Tibial artery (tissue), 4 donors: Measurements from ENCODE around the gene C6orf47.

ENCODE experiments used
- DNase-seq, 2 donors: peaks; one replicate each; pipeline ENCODE4 v3.0.0-alpha.2; 2019
- H3K27ac ChIP-seq, 2 donors: fragments of 200-600 bp; sonication (generic) in 1 of 2; 1 replicate in 1 of 2; 2 replicates in 1 of 2; pipeline ENCODE4 v1.5.1; 2018 to 2019; ENCODE audit warnings: mild to moderate bottlenecking in 1 of 2
- H3K27me3 ChIP-seq, 2 donors: fragments of 200-600 bp; sonication (generic) in 1 of 2; one replicate each; pipeline versions ENCODE4 v1.5.1 to v1.6.0; 2016 to 2019
- H3K36me3 ChIP-seq, 3 donors: fragments of 200-600 bp; sonication (generic) in 2 of 3; one replicate each; pipeline ENCODE4 v1.5.1; 2016 to 2019; ENCODE audit warnings: mild to moderate bottlenecking in 2 of 3
- H3K4me1 ChIP-seq, 4 donors: fragments of 200-600 bp; sonication (generic) in 2 of 4; 1 replicate in 3 of 4; 2 replicates in 1 of 4; pipeline ENCODE4 v1.5.1; 2016 to 2019
- H3K4me3 ChIP-seq, 2 donors: fragments of 200-600 bp; sonication (generic) in 1 of 2; 1 replicate in 1 of 2; 2 replicates in 1 of 2; pipeline ENCODE4 v1.5.1; 2018 to 2019; ENCODE audit warnings: mild to moderate bottlenecking in 2 of 2
- H3K9me3 ChIP-seq, 3 donors: fragments of 200-600 bp; sonication (generic) in 1 of 3; one replicate each; pipeline ENCODE4 v1.5.1; 2016 to 2019
- CTCF ChIP-seq, 2 experiments: fragments of 200-600 bp in 1 of 2; fragments of 450-650 bp in 1 of 2; IDR thresholded peaks; one replicate each; pipeline ENCODE4 v1.5.1; 2017 to 2019; ENCODE audit warnings: antibody characterized with exemption in 2 of 2, mild to moderate bottlenecking in 1 of 2, moderate library complexity in 1 of 2
- intact Hi-C: fragments of 100-400 bp; cut with DNase I; formaldehyde crosslinking; loops from one replicate; pipeline ENCODE4 v1.15.0; 2023; ENCODE audit warnings: low total_unique reads

C6orf47 gene

GRCh38 chr6:31639043-31639442 lies 21.5 kb downstream of the C6orf47 start:
- TF ChIP-seq CTCF (IDR thresholded peaks at IDR 0.05): no peak
- Histone ChIP-seq H3K4me3 (no peak overlapping the region), H3K27me3 (no peaks in the 10 kb centered on the region), H3K4me1 (no peaks in the 10 kb centered on the region), H3K36me3 (peaks cover 84 to 100% (median 98%) of the 10 kb centered on the region in 3 donors), H3K9me3 (no peaks in the 10 kb centered on the region), H3K27ac (no peak overlapping the region)
- DNase-seq: no peak
- intact Hi-C loops: no loop called here

GRCh38 chr6:31636698-31637596 lies 23.6 kb downstream of the C6orf47 start:
- TF ChIP-seq CTCF (IDR thresholded peaks at IDR 0.05): no peak
- H3K27me3 ChIP-seq: no peaks in the 10 kb centered on the region
- intact Hi-C loops: no loop called here
- peaks cover 72 to 100% (median 96%) of the 10 kb centered on the region in 3 donors for H3K36me3 ChIP-seq
- no peaks in the 10 kb centered on the region for H3K9me3 ChIP-seq
- H3K4me3 ChIP-seq: no peak overlapping the region
- no peak for DNase-seq
- H3K4me1 ChIP-seq: peaks cover 0 to 3% (median 0%) of the 10 kb centered on the region in 4 donors
- H3K27ac ChIP-seq: no peak overlapping the region

GRCh38 chr6:31634969-31635575 lies 25.5 kb downstream of the C6orf47 start:
- Histone ChIP-seq H3K27ac (no peak overlapping the region), H3K36me3 (peaks cover 69 to 100% (median 96%) of the 10 kb centered on the region in 3 donors), H3K4me1 (peaks cover 0 to 3% (median 0%) of the 10 kb centered on the region in 4 donors), H3K4me3 (no peak overlapping the region), H3K9me3 (no peaks in the 10 kb centered on the region), H3K27me3 (no peaks in the 10 kb centered on the region)
- intact Hi-C loops: no loop called here
- TF ChIP-seq CTCF (IDR thresholded peaks at IDR 0.05): no peak
- DNase-seq: no peak

GRCh38 chr6:31634131-31634530 lies 26.4 kb downstream of the C6orf47 start:
- TF ChIP-seq CTCF (IDR thresholded peaks at IDR 0.05): no peak
- Histone ChIP-seq H3K27me3 (no peaks in the 10 kb centered on the region), H3K9me3 (no peaks in the 10 kb centered on the region), H3K27ac (no peak overlapping the region), H3K4me3 (no peak overlapping the region), H3K4me1 (peaks cover 0 to 3% (median 0%) of the 10 kb centered on the region in 4 donors), H3K36me3 (peaks cover 76 to 100% (median 96%) of the 10 kb centered on the region in 3 donors)
- DNase-seq: no peak
- intact Hi-C loops: no loop called here

GRCh38 chr6:31633447-31633846 lies 27.1 kb downstream of the C6orf47 start:
- Histone ChIP-seq H3K4me3 (no peak overlapping the region), H3K27me3 (no peaks in the 10 kb centered on the region), H3K9me3 (no peaks in the 10 kb centered on the region), H3K4me1 (peaks cover 0 to 3% (median 0%) of the 10 kb centered on the region in 4 donors), H3K36me3 (peaks cover 83 to 100% (median 97%) of the 10 kb centered on the region in 3 donors), H3K27ac (no peak overlapping the region)
- DNase-seq: no peak
- no peak for TF ChIP-seq CTCF (IDR thresholded peaks at IDR 0.05)
- intact Hi-C loops: no loop called here
